ENCODE results near the gene NFKBIA.
"Not testable (repeated sequence)": the region's sequence is repeated elsewhere in the genome, so short reads cannot be mapped to it uniquely, and the experiment has no call there.

Gene NFKBIA

GRCh38 chr14:35368139-35368460 lies 36.4 kb downstream of the NFKBIA start:
- no peak for DNase-seq (ENCODE audit: low read depth)

- DNase-seq (ENCODE audit: low read depth) = no peak
Measured at GRCh38 chr14:35367056-35367372, 37.5 kb downstream of the NFKBIA start.

GRCh38 chr14:35366521-35366976 lies 38.0 kb downstream of the NFKBIA start:
- DNase-seq (ENCODE audit: low read depth) = no peak

GRCh38 chr14:35366056-35366451 lies 38.5 kb downstream of the NFKBIA start:
- no peak for DNase-seq (ENCODE audit: low read depth)

- DNase-seq (ENCODE audit: low read depth) = peak; percentile 56
Measured at GRCh38 chr14:35365130-35366055, 39.2 kb downstream of the NFKBIA start.

GRCh38 chr14:35362911-35363374 lies 41.6 kb downstream of the NFKBIA start:
- no peak for DNase-seq (ENCODE audit: low read depth)

GRCh38 chr14:35362450-35362849 lies 42.1 kb downstream of the NFKBIA start:
- no peak for DNase-seq (ENCODE audit: low read depth)

GRCh38 chr14:35361141-35361480 lies 43.4 kb downstream of the NFKBIA start:
- DNase-seq (ENCODE audit: low read depth) = no peak

- DNase-seq (ENCODE audit: low read depth) = not testable (repeated sequence)
Measured at GRCh38 chr14:35359655-35360054, 44.9 kb downstream of the NFKBIA start.

- DNase-seq (ENCODE audit: low read depth) = no peak
Measured at GRCh38 chr14:35355981-35356841, 48.3 kb downstream of the NFKBIA start.

GRCh38 chr14:35355235-35355634 lies 49.3 kb downstream of the NFKBIA start:
- not testable (repeated sequence) for DNase-seq (ENCODE audit: low read depth)

GRCh38 chr14:35353409-35354172 lies 51.0 kb downstream of the NFKBIA start:
- DNase-seq (ENCODE audit: low read depth) = no peak

GRCh38 chr14:35352274-35353233 lies 52.0 kb downstream of the NFKBIA start:
- no peak for DNase-seq (ENCODE audit: low read depth)

GRCh38 chr14:35351897-35352273 lies 52.7 kb downstream of the NFKBIA start:
- no peak for DNase-seq (ENCODE audit: low read depth)

All from stimulated activated CD8-positive, alpha-beta memory T cell treated with anti-CD3 and anti-CD28 coated beads, Interleukin-7, amount 100 ng/mL, for 24 hours (primary cell).